Right lobe of liver (tissue), 4 donors: ENCODE data around the gene GABBR1.

Experiments used
- POLR2A ChIP-seq: fragments of 450-650 bp; IDR thresholded peaks from one replicate; pipeline ENCODE4 v1.6.1; 2017; ENCODE audit warnings: antibody characterized with exemption, mild to moderate bottlenecking
- TF ChIP-seq, protein P1 (sequence below), 4 donors: fragments of 200-600 bp in 3 of 4; fragments of 450-650 bp in 1 of 4; IDR thresholded peaks; one replicate each; pipeline versions ENCODE4 v1.5.1 to v1.8.0; 2016 to 2022; ENCODE audit warnings: antibody characterized with exemption in 4 of 4, mild to moderate bottlenecking in 2 of 4
- donor health status: DM: no; HTN: no; CAD: no.
- donor health status: DM: no; HTN: no; CAD: no.
- donor health status: DM: no; HTN: yes; CAD: no.

DNA sequence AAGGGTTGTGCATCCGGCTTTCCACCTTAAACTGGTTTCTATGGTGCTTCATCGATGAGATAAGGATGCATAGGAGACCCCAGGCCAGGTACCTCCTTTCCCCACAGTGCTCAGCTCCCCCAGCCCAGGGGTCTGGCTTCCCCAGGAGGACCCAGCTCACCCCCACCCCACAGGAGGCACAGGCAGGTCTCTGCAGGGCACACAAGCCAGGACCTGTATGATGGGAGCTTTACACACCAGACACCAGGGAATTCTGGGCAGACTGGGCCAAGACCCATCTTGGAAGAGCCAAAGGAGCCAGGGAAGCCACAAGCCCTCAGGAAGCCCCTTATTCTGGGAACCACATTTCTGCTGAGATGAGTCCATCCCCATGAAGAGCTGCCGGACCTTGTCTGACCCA lies 103.0 kb downstream of the GABBR1 start:
- TF ChIP-seq, protein P1, sequence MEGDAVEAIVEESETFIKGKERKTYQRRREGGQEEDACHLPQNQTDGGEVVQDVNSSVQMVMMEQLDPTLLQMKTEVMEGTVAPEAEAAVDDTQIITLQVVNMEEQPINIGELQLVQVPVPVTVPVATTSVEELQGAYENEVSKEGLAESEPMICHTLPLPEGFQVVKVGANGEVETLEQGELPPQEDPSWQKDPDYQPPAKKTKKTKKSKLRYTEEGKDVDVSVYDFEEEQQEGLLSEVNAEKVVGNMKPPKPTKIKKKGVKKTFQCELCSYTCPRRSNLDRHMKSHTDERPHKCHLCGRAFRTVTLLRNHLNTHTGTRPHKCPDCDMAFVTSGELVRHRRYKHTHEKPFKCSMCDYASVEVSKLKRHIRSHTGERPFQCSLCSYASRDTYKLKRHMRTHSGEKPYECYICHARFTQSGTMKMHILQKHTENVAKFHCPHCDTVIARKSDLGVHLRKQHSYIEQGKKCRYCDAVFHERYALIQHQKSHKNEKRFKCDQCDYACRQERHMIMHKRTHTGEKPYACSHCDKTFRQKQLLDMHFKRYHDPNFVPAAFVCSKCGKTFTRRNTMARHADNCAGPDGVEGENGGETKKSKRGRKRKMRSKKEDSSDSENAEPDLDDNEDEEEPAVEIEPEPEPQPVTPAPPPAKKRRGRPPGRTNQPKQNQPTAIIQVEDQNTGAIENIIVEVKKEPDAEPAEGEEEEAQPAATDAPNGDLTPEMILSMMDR (IDR thresholded peaks at IDR 0.05), result no peak
- no peak for TF ChIP-seq POLR2A
